Heart right ventricle (tissue), 16 donors: ENCODE measurements around the gene KRTAP10-12. TPM values are rescaled to one million over a fixed set of nuclear protein-coding genes. Genes with fewer than 3 reads are reported as not detected.
"Not testable (repeated sequence)": the region's sequence is repeated elsewhere in the genome, so short reads cannot be mapped to it uniquely, and the experiment has no call there.

Experiments used
- ATAC-seq, 8 donors: fragments of 200-7000 bp; cut with Tn5 transposase; one replicate each; pipeline ENCODE4 v1.9.1; 2020; ENCODE audit warnings: mild to moderate bottlenecking in 8 of 8, moderate library complexity in 8 of 8, moderate number of reproducible peaks in 1 of 8
- DNase-seq, 2 donors: peaks; one replicate each; pipeline ENCODE4 v3.0.0-alpha.2; 2020
- H3K27ac ChIP-seq, 10 donors: fragments of 200-600 bp; sonication (generic) in 2 of 10; one replicate each; pipeline versions ENCODE4 v1.5.0 to v1.8.0; 2020 to 2022; ENCODE audit warnings: mild to moderate bottlenecking in 3 of 10
- H3K27me3 ChIP-seq, 7 donors: fragments of 200-600 bp; one replicate each; pipeline ENCODE4 v1.8.0; 2021 to 2022; ENCODE audit warnings: mild to moderate bottlenecking in 2 of 7
- H3K36me3 ChIP-seq, 9 donors: fragments of 200-600 bp; sonication (generic) in 1 of 9; one replicate each; pipeline versions ENCODE4 v1.5.0 to v1.8.0; 2020 to 2022; ENCODE audit warnings: mild to moderate bottlenecking in 2 of 9
- H3K4me1 ChIP-seq, 9 donors: fragments of 200-600 bp; sonication (generic) in 1 of 9; one replicate each; pipeline versions ENCODE4 v1.5.0 to v1.8.0; 2020 to 2022; ENCODE audit warnings: mild to moderate bottlenecking in 4 of 9
- H3K4me3 ChIP-seq, 10 donors: fragments of 200-600 bp; sonication (generic) in 2 of 10; one replicate each; pipeline versions ENCODE4 v1.5.0 to v1.8.0; 2020 to 2022; ENCODE audit warnings: mild to moderate bottlenecking in 7 of 10, moderate library complexity in 2 of 10
- H3K9me3 ChIP-seq, 11 donors: fragments of 200-600 bp in 10 of 11; sonication (generic) in 2 of 11; one replicate each; pipeline versions ENCODE4 v1.5.0 to v1.8.0; 2013 to 2022; ENCODE audit warnings: mild to moderate bottlenecking in 2 of 11, control low read depth in 1 of 11, moderate library complexity in 1 of 11
- CTCF ChIP-seq, 9 donors: fragments of 200-600 bp; sonication (generic) in 2 of 9; IDR thresholded peaks; one replicate each; pipeline versions ENCODE4 v1.5.0 to v1.8.0; 2021 to 2022; ENCODE audit warnings: antibody characterized with exemption in 9 of 9, mild to moderate bottlenecking in 5 of 9, moderate library complexity in 1 of 9
- WGBS, 2 donors: extraction: QIAGEN DNeasy Blood & Tissue Kit; methylation state at CpG; one replicate each; pipeline ENCODE4 v1.1.7; 2013; ENCODE audit warnings: inconsistent platforms in 1 of 2; 5-methylcytosine and 5-hydroxymethylcytosine counted together
- intact Hi-C, 10 donors: fragments of 100-400 bp; cut with DNase I; formaldehyde crosslinking; loops; one replicate each; pipeline versions ENCODE4 v1.11.1 to v1.14.2; 2022
- polyA plus RNA-seq, 2 donors: library from polyadenylated mRNA; stranded (reverse); fragments of 200-250 nt; gene quantifications; one replicate each; pipeline ENCODE4 v1.2.3, GENCODE V29; 2013
- total RNA-seq, 10 donors: library from RNA; stranded (reverse); fragmentation: NEBNext Ultra II Directional in 3 of 10; extraction: Animal tissue kit (Norgen Biotek cat#: 25700) in 3 of 10; gene quantifications; one replicate each; pipeline versions ENCODE4 v1.2.1 to v1.2.4, GENCODE V29; 2021 to 2023
- donor health status: Arrhythmogenic right ventricular cardiomyopathy.
- donor health status: ischemic (EF 13 %, LVEDD 7.1; RV severe dilation, severe dysfunction).
- donor health status: healthy with polysubstance abuse.
- donor health status: DM: no; HTN: yes; CAD: no.
- donor health status: DM: no; HTN: no; CAD: no.
- donor health status: ischemic (EF 25% LVEDD 6.9; RV normal size, moderate dysfunction).
- donor health status: ischemic (EF 25% LVEDD 5.7; RV mildly dilated, moderate dysfunction).
- donor health status: healthy.
- donor health status: DM: yes; HTN: yes; CAD: no.
- donor health status: Ischemic cardiomyopathy.
- donor health status: ischemic (EF 35%, LVEDD 5.7; RV mildly dilated, moderate dysfunction).
- donor health status: nonischemic (EF 11% LVEDD 7.7; RV severe dilation, severe dysfunction).
- donor health status: DM: yes; HTN: yes; CAD: no.
- donor health status: PGD.
- donor health status: ischemic (EF 29% LVEDD 5.4; RV normal size, mild dysfunction).
- donor health status: nonischemic (EF 23%, LVEDD 6.1; RV moderate dilation, normal function).

Gene KRTAP10-12
- total and polyA plus RNA-seq, 12 donors: not detected

- Histone ChIP-seq H3K4me3 (no peak overlapping the region), H3K9me3 (peaks cover 0 to 11% (median 3%) of the 10 kb centered on the region in 11 donors), H3K4me1 (no peaks in the 10 kb centered on the region), H3K36me3 (no peaks in the 10 kb centered on the region), H3K27me3 (peaks cover 0 to 64% (median 29%) of the 10 kb centered on the region in 7 donors), H3K27ac (no peak overlapping the region)
- intact Hi-C loops: no loop called here
- TF ChIP-seq CTCF (IDR thresholded peaks at IDR 0.05): no peak
- 61 to 64% methylated on average over 11 of the region's 11 CpGs for WGBS, 2 donors
- no peak for ATAC-seq
- DNase-seq: no peak
Measured at GRCh38 chr21:44687671-44688070, 9.3 kb upstream of the KRTAP10-12 start.

GRCh38 chr21:44689740-44690139 lies 7.2 kb upstream of the KRTAP10-12 start:
- H3K4me1 ChIP-seq, H3K4me3 ChIP-seq, DNase-seq, intact Hi-C loops, ATAC-seq, H3K36me3 ChIP-seq, H3K27ac ChIP-seq: not testable (repeated sequence)
- 84 to 88% methylated on average over 3 of the region's 3 CpGs for WGBS, 2 donors
- Histone ChIP-seq H3K9me3 (peaks cover 0 to 31% (median 12%) of the 10 kb centered on the region in 11 donors), H3K27me3 (peaks cover 0 to 59% (median 29%) of the 10 kb centered on the region in 7 donors)

GRCh38 chr21:44691686-44692085 lies 5.3 kb upstream of the KRTAP10-12 start:
- no peak for DNase-seq
- intact Hi-C loops: no loop called here
- peaks cover 0 to 31% (median 12%) of the 10 kb centered on the region in 11 donors for H3K9me3 ChIP-seq
- WGBS, 2 donors: 64 to 70% methylated on average over 2 of the region's 2 CpGs
- H3K27me3 ChIP-seq: peaks cover 0 to 61% (median 30%) of the 10 kb centered on the region in 7 donors
- no peak for TF ChIP-seq CTCF (IDR thresholded peaks at IDR 0.05)
- H3K4me3 ChIP-seq: no peak overlapping the region
- no peaks in the 10 kb centered on the region for H3K36me3 ChIP-seq
- ATAC-seq: no peak
- no peak overlapping the region for H3K27ac ChIP-seq
- H3K4me1 ChIP-seq: no peaks in the 10 kb centered on the region

- no peak for TF ChIP-seq CTCF (IDR thresholded peaks at IDR 0.05)
- H3K27me3 ChIP-seq: peaks cover 0 to 59% (median 28%) of the 10 kb centered on the region in 7 donors
- H3K4me3 ChIP-seq: no peak overlapping the region
- H3K4me1 ChIP-seq: no peaks in the 10 kb centered on the region
- DNase-seq (no peak), ATAC-seq (no peak)
- H3K27ac ChIP-seq: no peak overlapping the region
- intact Hi-C loops: no loop called here
- no peaks in the 10 kb centered on the region for H3K36me3 ChIP-seq
- peaks cover 0 to 31% (median 12%) of the 10 kb centered on the region in 11 donors for H3K9me3 ChIP-seq
- WGBS, 2 donors: 50% methylated on average over 2 of the region's 2 CpGs
Measured at GRCh38 chr21:44692798-44693512, 4.0 kb upstream of the KRTAP10-12 start.

- DNase-seq (no peak), ATAC-seq (no peak)
- Histone ChIP-seq H3K27ac (no peak overlapping the region), H3K4me3 (no peak overlapping the region), H3K27me3 (peaks cover 0 to 65% (median 37%) of the 10 kb centered on the region in 7 donors), H3K9me3 (peaks cover 0 to 31% (median 12%) of the 10 kb centered on the region in 11 donors), H3K36me3 (no peaks in the 10 kb centered on the region), H3K4me1 (no peaks in the 10 kb centered on the region)
- 67 to 68% methylated on average over 11 of the region's 11 CpGs for WGBS, 2 donors
- no peak for TF ChIP-seq CTCF (IDR thresholded peaks at IDR 0.05)
- intact Hi-C loops: no loop called here
Measured at GRCh38 chr21:44694776-44695175, 2.2 kb upstream of the KRTAP10-12 start.
